Effector CD8-positive, alpha-beta T cell (primary cell): ENCODE results near the gene KIF25.

Experiments
- DNase-seq: peaks from one replicate; lab custom pipeline; 2025; lab: John Stamatoyannopoulos, UW

KIF25 gene

DNA sequence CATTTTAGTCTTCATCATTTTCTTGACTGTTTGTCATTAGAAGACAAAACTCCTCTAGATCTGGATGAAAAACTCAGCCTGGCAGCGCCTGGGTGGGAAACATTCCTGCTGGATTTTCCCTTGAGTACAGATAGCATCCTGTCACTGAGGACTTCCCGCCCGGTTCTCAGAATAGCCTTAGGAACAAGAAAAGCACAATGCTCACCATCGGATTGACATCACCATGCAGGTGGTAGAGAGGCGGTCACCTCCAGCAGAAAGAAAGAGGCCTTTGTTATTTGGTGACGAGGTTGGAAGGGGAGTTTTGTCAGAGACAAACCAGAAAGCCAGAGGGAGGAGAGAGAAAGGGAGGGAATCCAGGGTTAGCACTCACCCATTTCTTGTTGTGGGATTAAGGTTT is 39.8 kb downstream of the KIF25 start:
- no peak for DNase-seq

DNA sequence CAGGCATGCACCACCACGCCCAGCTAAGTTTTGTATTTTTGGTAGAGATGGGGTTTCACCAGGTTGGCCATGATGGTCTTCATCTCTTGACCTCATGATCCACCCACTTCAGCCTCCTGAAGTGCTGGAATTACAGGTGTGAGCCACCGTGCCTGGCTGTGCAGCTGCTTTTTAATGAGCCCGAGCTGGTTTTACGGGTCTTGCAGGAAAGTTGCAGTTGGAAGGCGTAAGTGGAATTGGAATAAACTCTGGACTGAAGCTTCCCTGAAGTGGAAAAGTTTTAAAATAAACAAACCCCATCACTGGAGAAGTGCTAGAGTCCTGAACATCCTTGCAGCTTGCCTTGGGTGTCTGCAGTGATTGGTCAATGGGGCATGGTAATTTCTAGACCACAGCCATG is 40.4 kb downstream of the KIF25 start:
- DNase-seq: no peak

DNA sequence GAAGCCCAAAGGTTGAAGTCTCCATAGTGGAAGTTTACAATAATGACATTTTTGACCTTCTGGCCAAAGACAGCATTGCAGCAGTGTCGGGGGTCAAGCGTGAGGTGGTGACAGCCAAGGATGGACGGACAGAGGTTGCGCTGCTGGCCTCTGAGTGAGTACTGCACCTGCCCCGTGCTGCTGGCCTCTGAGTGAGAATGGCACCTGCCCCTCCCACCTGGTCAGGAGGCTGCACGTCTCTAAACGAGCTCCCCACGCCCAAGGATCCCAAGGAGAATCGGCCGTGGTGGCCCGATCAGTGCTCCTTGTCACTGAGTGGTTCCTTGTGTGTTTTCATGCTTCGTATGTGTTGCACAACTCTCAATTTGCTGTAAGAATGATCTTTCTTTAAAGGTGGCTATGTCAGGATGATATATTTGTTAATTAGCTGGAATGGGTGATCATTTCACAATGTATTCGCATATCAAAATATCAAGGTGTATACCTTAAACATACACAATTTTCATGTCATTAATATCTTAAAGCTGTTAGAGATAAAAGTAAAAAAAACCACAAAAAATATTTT is 41.2 kb downstream of the KIF25 start:
- no peak for DNase-seq

DNA sequence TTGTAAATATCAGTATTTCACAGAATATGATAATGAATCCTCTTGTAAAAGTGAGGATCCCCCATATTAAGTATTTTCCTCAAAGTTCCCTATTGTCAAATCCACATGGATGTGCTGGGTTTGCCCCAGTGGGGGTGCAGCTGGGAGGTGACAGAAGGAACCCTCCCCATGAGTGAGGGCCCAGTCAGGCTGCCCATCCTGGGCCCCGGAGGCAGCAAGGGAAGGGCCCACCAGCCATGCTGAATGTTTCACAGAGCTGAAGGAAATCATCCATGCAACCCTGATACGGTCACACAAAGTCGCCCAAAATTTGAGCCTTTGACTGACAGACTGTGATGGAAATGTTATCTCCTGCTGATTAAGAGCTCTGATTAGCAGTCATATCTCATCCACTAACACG is 41.8 kb downstream of the KIF25 start:
- no peak for DNase-seq

DNA sequence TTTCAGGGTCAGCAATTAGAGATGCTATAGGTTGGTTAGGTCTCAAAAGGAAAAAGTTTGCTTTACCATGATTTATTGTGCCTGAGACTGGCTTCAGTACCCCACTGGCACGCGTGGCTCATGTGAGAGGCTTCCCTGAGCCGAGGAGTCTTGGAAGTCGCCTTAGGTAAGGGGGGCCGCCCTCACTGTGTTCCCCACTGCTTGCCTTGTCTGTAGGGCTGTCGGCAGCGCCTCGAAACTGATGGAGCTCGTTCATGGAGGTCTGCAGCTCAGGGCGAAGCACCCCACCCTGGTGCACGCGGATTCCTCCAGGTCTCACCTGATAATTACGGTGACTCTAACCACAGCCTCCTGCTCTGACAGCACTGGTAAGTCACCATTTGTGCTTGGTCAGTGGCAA is 42.4 kb downstream of the KIF25 start:
- DNase-seq: no peak

DNA sequence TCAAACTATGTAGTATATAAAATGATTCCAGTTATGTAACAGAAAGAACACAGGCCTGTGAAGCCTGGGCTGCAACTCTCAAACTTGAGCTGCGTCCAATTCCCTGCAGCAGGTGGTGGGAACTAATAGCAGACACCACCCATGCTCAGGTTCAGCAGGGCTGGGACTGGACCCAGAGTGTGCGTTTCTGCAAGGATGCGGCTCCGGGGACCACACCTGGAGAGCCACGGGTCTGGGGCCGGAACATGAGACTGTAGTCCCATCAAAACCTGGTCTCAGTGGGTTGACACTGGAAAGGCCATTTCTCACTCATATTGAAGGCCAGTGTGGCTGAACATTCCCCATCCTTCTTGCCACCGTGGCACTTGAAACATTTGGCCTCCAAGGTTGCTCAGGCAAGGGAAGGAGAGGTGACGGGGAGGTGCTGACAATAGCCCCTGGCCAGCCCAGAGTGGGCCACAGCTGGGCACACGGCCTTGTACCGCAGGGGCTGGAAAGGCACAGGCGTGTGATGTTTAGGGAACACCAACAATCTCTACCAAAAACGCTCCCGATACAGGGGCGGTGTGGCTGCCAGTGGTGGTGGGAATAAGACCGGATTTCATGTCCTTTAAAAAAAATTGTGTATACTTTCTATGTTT is 43.5 kb downstream of the KIF25 start:
- no peak for DNase-seq

DNA sequence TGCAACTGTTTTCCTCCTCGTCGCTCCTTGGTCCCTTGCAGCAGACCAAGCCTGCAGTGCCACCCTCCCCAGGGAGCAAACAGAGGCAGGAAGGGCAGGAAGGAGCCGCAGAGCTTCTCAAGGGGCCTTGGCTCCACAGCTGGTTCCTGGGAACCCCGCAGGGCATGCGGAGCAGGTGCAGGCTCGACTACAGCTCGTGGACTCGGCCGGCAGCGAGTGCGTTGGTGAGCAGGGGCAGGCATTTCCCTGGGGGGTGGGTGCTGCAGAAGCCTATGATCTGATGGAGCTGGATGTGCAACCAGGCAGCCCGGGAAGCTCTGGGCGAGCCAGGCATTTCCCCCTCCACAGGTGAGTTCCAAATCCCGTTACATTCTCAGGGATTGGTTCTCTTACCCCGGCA is 44.5 kb downstream of the KIF25 start:
- DNase-seq: no peak

DNA sequence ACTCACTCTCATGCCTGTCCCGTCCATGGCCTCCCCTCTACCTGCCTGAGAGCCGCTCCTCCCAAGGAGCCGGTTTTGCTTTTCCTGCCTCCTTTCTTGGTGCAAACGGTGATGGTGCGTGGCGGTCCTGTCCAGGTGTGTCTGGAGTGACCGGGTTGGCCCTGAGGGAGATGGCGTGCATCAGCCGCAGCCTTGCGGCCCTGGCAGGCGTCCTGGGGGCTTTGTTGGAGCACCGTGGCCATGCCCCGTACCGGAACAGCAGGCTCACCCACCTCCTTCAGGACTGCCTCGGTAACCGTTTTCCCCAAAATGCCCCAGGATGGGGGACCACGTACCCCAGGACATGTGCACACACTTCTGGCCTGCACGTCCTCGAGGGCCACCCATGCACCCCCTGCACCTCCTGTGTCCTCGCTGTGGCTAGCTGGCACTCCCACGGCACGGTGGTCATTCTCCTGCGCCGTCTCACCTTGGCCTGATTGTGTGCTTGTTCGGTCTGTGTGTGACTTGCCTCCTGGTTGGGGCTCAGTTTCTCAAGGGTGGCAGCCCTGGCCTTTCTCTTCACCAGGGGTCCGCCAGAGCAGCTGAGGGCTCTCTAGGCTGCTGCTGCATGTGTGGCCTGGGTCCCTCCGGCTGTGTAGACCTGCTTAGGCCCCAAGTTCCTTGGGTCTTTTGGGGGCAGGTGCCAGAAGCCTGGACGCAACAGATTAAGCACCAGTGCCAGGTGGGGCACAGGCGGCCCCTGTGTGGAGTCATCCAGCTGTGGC is 45.1 kb downstream of the KIF25 start:
- no peak for DNase-seq

DNA sequence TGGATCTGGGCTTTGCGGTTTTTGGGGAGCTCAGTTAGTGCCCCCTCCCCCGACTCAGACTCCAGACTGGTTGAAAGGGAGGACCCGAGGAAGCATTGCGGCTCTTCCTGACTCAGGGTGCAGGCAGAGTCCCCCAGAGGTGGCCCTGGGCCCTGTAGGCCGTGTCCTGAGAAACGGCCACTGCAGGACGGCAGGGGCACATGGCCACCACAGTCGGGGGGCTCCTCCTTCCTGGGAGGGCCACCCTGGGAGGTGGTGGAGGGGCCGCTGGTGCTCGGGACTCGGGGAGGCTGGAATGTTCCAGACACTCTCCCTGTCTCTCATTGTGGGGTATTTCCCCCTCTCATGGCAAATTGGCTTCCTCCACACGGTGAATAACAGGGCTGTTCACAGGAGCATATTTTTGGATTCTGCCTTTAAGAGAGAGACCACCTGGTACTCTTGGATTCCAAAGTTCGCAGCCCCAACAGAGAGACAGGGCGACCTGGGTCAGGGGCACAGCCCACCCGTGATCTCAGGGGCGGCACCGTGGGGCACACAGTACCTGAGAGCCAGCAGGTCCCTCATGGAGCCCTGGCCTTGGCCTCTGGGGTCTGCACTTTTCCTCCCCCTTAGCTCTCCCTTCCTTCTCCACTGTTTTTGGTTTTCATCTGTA is 45.8 kb downstream of the KIF25 start:
- DNase-seq: no peak

DNA sequence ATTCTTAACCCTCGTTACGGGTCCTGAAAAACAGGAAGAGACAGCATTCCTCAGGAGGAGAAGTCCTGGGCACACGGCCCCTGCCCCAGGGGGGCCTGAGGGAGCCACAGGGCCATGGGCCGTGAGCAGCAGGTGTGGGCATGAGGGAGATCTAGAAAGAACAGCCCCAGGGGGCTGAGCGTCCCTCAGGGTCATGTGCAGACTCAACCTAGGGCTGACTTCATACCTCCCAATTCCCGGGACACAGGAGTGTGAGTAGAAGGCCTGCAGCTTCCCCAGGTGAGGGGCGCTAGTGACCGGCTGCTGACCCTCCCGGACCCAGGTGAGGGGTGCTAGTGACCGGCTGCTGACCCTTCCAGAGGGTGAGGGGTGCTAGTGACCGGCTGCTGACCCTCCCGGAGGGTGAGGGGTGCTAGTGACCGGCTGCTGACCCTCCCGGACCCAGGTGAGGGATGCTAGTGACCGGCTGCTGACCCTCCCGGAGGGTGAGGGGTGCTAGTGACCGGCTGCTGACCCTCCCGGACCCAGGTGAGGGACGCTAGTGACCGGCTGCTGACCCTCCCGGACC is 46.5 kb downstream of the KIF25 start:
- no peak for DNase-seq

DNA sequence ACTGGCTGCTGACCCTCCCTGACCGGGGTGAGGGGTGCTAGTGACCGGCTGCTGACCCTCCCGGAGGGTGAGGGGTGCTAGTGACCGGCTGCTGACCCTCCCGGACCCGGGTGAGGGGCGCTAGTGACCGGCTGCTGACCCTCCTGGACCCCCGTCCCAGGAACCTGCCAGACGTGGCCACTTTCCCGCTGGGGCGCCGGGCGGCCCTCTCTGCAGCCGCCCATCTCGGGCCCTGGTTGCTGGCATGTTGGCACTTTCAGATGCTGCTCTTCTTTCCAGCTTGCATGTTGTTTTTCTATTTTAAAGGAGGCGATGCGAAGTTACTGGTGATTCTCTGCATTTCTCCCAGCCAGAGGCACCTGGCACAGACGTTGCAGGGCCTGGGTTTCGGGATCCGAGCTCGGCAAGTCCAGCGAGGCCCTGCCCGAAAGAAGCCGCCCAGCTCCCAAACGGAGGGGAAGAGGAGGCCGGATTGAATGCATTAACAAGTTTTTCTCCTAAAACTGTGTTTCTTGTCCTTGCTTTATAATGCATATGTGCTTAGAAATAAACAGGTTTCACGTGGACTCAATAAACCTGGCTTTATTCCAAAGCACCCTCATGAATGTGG is 47.2 kb downstream of the KIF25 start:
- no peak for DNase-seq

DNA sequence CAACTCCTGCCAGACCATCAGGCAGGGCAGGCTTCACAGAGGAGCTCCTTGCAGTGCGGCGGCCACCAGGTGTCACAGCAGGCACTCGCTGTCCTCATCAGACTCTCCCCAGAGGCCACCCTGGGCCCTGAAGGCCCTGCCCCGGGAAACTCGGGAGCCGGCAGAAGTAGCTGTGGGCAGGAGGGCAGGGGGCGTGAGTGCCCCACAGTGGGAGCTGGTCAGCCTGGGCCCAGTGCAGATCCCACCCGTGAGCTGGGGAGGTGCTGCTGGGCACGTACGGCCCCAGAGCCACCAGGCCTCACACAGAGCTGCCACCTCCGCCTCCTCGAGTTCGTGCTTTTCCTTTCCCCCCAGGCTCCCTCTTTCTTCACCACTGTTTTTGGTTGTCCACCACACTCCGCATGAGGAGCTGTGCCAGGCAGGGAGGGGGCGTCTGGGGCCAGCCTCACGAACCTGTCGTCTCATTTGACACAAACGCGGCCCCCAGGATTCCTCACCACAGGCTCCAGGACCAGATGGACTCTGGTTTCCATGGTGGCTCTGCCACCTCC is 47.7 kb downstream of the KIF25 start:
- DNase-seq: no peak

DNA sequence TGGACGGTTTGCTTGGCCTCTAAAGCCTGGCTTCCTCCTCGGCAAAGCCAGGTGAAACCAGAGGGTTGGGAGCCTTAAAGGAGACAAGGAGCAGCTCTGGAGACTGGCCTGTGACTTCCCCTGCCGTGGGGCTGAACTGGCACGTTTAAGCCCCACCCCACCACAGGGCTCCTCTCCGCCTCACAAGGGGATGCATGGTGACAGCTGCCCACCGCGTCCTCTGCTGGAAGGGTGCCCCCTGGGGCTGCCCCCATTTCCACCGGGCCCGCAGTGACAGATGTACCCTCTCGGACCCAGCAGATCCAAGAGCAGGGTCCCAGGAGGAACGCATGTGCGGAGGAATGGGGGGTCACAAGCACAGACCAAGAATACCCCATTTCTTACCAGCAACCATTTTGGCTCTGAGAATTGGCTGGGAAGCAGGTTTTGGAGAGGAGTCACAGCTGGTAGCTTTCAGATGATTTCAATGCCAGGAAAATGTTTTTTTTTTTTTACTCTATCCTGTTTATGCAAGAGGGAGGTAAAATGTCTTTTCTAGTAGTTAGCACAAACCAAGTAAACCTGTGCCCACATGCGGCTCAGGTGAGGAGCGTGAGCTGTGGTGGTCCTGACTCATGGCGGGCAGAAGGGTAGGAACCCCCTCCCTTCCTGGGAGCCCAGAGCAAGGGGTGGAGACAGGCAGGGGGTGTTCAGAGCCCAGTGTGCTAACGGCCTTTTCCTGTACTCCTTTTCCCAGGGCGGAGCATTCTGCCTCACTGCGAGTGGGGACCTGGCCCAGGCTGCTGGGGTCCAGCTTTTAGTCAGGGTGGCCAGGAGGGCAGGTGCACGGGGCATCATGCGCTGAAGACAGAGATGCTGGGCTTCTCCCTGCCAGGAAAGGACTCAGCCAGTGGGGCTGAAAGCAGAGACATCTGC is 48.5 kb downstream of the KIF25 start:
- DNase-seq: no peak

DNA sequence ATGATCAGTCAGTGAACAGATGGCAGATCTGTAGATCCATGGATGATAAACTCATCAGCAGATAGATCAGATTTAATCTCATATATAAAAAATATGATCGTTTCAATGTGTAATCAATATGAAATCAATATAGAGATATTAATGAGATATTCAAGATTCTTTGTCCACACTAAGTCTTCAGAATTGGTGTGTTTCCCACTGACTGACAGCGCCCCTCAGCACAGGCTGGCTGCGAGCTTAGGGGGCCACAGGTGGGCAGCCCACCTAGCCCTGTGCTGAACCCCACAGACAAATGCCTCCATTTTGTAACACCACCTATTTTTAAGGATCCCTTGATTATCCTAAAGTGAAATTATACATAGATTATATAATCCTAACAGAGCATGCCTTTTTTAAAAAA is 49.2 kb downstream of the KIF25 start:
- DNase-seq: no peak

DNA sequence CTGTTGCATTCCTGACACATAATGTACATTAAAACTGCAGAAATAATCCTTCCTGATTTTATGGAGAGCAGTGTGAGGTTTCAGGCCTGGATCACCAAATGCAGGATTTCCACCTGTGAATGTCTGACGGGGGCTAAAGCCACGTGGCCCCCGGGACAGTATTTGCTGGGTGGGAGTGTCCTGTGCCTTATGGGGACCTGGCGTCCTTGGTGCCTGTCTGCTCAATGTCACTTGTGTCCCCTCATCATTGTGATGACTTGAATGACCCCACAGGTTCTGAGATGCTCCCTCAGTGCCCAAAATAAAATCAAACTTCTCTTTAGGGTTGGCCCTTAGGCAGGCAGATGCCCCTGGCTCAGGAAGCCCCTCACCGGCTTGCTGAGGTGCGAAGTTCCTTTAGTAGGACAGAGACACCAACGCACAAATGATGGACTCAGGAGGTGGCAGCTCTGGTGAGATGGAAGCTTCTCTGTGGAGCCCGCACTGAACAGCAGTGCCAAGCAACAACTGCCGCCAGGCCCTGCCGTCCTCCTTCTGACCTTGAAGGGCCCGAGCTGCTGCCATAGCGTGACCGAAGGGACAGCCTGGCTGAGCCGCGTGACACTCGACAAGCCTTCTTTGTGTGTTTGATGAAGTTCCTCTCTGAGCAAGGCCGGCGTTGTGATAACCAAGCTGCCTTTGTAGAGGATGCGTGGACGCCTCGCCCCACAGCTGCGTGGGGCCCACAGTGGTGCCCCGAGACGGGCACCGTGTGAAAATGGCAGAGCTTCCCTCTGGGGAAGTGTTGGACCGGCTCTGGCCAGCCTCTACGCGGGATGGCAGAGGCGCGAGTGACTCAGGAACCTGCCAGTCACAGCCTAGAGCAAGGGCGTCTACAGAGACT is 50.6 kb downstream of the KIF25 start:
- DNase-seq: no peak

DNA sequence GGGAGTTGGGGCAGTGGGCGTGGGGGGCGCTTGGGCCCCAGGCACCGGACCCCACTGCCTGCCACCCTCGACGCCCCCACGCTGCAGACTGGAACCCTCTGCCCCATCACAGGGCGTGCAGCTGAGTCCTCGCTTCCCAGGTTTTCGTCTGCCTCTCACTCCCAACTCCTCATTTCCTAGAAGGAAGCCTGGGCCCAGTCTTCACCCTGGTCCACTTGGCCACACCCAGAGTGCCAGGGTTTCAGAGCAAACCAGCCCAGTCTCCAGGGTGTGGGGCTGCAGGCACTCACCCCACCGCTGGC is 51.2 kb downstream of the KIF25 start:
- no peak for DNase-seq

DNA sequence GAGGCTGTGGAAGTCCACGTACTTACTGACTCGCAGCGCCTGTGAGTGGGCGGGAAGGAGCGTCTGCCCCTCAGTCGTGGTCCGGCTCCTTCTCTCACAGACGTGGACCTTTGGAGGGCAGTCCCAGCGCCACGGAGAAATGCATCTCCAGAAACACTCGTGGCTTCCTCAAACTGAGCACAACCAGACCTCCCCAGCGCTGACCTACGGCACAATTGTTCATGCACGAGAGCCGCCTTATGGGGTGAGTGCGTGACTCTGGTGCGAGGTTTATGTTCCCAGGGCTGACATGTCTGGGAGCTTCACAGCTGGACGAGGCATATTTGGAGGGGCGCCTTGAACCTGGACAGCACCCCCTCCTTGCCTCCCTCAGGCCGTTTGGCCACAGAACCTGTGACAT is 51.8 kb downstream of the KIF25 start:
- no peak for DNase-seq

DNA sequence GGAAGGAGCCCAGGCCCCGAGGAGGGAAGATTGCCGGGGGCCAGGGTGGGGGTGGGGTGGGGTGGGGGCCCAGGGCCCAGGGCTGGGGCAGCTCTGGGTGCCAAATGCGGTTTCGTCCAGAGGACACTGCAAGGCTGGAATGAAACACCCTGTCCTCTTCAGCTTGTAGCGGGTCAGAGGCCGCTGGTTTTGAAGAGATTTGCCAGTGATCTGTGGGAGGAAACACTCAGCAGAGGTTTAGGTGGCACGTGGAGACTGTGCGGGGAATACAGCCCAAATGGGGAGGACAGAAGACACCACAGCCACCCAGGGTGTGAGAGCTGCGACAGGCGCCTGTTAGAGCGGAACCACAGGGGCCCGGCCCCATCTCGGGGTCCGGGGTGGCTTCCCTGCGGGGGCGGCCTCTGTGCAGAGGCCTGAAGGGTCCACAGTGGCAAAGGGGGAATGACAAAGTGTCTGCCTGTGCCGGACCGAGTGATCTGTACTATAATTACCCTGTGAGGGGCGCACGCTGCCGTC is 52.3 kb downstream of the KIF25 start:
- DNase-seq: no peak

DNA sequence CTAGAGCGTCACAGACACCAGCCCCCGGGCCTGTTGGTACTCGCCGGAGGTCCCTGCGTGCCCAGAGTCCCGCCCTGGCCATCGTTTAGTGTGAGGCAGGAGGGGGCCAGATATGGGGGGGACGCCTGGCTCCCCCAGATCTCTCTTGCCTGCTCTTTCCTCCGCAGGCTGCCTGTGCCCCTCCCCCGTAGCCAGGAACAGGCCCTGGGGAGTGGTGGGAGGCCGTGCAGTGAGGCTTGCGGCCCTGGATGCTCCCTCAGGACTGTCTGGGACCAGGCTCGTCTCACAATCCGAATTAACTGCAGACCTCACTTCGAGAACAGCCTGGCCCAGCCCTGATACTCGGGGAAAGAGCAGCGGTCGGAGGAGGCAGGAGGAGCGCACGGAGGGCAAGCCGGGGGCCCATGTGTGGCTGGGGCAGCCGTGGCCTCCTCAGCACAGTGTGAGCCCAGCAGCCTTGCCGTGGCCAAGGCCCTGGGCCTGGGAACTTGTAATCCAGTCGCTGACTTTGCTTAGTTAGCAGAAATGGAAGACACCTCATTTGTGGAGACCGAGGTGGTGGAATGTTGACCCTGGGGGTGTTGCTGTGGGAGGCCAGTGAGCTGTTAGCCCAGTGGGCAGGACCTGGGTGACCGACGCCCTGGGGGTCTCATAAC is 52.9 kb downstream of the KIF25 start:
- no peak for DNase-seq
